Activated CD8-positive, alpha-beta memory T cell treated with anti-CD3 and anti-CD28 coated beads, Interleukin-2, amount 50 U/mL, for 24 hours (primary cell): Measurements from ENCODE around the gene NUS1.
"Not testable (repeated sequence)": the region's sequence is repeated elsewhere in the genome, so short reads cannot be mapped to it uniquely, and the experiment has no call there.

Experiments
- DNase-seq: peaks from one replicate; pipeline ENCODE4 v3.0.0-alpha.2; 2020; ENCODE audit errors: extremely low read depth

NUS1 gene

GRCh38 chr6:117711369-117711768 lies 36.1 kb downstream of the NUS1 start:
- no peak for DNase-seq

DNA sequence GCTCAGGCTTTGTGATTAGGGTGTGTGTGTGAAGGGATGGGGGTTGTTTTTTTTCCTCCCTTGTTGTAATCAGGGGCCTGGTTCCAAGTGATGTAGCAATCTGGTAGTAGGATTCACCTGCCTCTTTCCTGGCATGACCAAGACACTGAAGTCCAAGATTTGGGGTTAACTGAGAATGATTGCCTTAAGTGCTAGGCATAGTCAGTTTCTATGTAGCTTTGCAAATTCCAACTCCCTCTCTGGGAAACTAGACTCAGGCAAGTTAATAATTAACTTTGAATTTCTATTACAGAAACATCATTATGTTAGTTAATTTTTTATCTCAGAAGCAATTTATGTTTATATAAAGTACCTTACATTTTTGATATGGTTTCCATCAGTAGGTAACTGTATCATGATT lies 43.6 kb downstream of the NUS1 start:
- DNase-seq: no peak

GRCh38 chr6:117721520-117721919 lies 46.3 kb downstream of the NUS1 start:
- DNase-seq: not testable (repeated sequence)

DNA sequence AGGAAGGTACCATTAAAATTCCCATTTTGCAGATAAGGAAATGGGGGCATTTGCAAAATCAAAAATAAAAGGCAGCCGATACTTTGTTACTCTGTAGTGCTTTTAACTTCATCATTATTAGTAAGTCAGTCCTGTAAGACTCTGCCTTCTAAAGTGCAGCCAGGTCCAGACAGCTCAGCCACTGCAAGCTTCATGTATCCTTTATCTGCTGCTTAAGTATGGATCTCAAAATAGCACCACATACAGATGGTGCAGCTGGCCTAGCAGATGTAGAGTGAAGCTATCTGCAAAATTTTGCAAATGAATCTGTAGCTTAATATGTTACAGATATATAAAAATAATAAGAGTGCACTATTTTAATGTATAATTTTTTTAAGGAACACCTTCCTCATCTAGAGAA lies 53.4 kb downstream of the NUS1 start:
- DNase-seq: no peak

DNA sequence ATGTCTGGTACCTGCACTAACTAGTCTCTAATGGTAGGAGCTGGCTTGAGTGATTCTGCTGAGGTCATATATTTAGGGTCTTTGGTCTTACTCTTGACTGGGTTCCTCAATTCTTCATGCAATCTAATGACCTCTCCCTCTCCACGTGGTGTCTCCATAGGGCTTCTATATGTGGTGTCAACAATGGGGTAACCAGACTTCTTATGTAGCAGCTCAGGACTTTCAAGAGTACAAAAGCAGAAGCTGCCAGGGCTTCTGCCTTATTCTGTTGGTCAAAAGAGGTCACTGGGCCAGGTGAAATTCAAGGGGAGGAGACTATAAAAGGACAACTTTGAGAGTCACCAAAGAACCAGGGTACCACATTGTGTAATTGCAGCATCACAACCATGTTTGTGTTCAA lies 54.3 kb downstream of the NUS1 start:
- DNase-seq: no peak

DNA sequence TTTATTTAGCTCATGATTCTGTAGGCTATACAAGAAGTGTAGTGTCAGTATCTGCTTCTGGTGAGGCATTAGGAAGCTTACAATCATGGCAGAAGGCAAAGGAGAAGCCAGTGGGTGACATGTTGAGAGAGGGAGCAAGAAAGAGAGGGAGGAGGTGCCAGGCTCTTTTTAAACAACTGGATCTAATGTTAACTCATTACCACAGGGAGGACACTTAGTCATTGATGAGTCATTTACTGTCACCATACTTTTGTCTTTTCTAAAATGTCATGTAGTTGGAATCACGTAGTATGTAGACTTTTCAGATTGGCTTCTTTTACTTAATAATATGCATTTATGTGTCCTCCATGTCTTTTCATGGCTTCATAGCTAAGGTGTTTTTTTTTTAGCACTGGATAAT lies 58.1 kb downstream of the NUS1 start:
- no peak for DNase-seq

DNA sequence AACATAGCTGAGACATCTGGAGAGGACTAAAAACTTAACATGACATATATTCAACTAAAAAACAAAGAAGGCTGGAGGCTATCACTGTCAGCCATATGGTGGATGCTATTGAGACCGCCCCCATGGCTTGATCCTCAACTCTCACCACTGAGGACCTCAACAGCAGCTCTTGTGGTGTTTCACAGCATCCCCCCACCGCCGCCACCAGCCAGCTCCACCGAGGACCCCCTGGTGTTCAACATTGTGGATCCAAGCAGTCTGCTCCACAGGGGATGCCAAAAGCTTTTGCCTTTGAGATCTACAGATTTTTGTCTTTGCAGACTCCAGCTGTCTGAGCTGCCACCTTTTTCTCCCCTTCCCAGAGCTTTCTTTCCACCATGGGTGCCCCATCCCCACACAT lies 64.6 kb downstream of the NUS1 start:
- no peak for DNase-seq

DNA sequence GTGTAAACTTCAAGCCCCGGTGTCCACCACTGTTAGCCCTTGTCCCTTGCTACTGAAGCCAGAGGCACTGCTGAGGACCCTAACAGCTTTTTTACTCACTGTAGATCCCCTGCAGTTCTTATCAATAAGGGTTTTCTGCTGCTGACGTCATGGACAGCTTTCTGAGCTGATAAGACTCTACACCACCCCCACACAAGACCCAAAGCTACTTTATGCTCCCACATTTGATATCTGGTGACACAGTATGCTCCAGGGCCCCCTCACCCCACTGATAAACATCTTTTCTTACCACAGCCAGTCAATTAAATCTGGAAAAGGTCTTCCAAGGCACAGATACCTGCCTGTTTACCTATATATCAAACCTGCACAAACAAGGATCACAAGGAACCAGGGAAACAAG lies 65.3 kb downstream of the NUS1 start:
- DNase-seq: no peak

GRCh38 chr6:117750675-117751074 lies 75.4 kb downstream of the NUS1 start:
- DNase-seq: not testable (repeated sequence)
